Left ventricle myocardium superior (tissue), 1 donor: Measurements from ENCODE around the gene WDR45. TPM values are rescaled to one million over a fixed set of nuclear protein-coding genes. Genes with fewer than 3 reads are reported as not detected.

Source experiments
- ATAC-seq: fragments of 200-7000 bp; cut with Tn5 transposase; one replicate; pipeline ENCODE4 v1.9.1; 2020; ENCODE audit warnings: mild to moderate bottlenecking, moderate library complexity
- DNase-seq: peaks from one replicate; pipeline ENCODE4 v3.0.0-alpha.2; 2020
- intact Hi-C: fragments of 100-400 bp; cut with micrococcal nuclease; formaldehyde crosslinking; loops from one replicate; pipeline ENCODE4 v1.11.0; 2022
- total RNA-seq: library from RNA; stranded (reverse); fragmentation: NEBNext Ultra II Directional; extraction: Animal tissue kit (Norgen Biotek cat#: 25700); gene quantifications from one replicate; pipeline ENCODE4 v1.2.1, GENCODE V29; 2021
- donor health status: DM: no; HTN: yes; CAD: no; lungs with severe emphysema.

Gene WDR45
- total RNA-seq, 1 donor from 2014 or later: 65.4 TPM

- ATAC-seq (no peak), DNase-seq (no peak)
- intact Hi-C loops: no loop called here
Observed at GRCh38 chrX:49058794-49059193, 20.9 kb downstream of the WDR45 start, which contains the start of gene CCDC120. CCDC120 (plus strand) TSS chrX:49058999; CDS start chrX:49062042, 3,043 bp downstream.

GRCh38 chrX:49054073-49054762, 25.5 kb downstream of the WDR45 start:
- DNase-seq (no peak), ATAC-seq (no peak)
- intact Hi-C loops: no loop called here

GRCh38 chrX:49053223-49054072, 26.2 kb downstream of the WDR45 start:
- peak; percentile 86 for ATAC-seq
- peak; percentile 76 for DNase-seq
- intact Hi-C loops: no loop called here

GRCh38 chrX:49043987-49044281, 35.8 kb downstream of the WDR45 start:
- DNase-seq: no peak
- intact Hi-C loops: no loop called here
- ATAC-seq: no peak

GRCh38 chrX:49043220-49043986, 36.3 kb downstream of the WDR45 start, which contains the start of gene TFE3:
TFE3 (minus strand) TSS chrX:49043357; CDS start chrX:49043226, 131 bp downstream.
- ATAC-seq (peak; percentile 93), DNase-seq (peak; percentile 98)
- intact Hi-C loops: no loop called here

- intact Hi-C loops: no loop called here
- DNase-seq (no peak), ATAC-seq (peak; percentile 1)
Observed at GRCh38 chrX:49042581-49043219, 37.0 kb downstream of the WDR45 start.

- ATAC-seq: no peak
- intact Hi-C loops: no loop called here
Observed at GRCh38 chrX:49041744-49042580, 37.7 kb downstream of the WDR45 start.

GRCh38 chrX:49040376-49040955, 39.2 kb downstream of the WDR45 start:
- DNase-seq: no peak
- intact Hi-C loops: no loop called here
- no peak for ATAC-seq

More at GRCh38 chrX:49041744-49042580, 37.7 kb downstream of the WDR45 start:
- no peak for DNase-seq

- DNase-seq (peak; percentile 64), ATAC-seq (peak; percentile 9)
- intact Hi-C loops: no loop called here
Observed at GRCh38 chrX:49039598-49040375, 39.9 kb downstream of the WDR45 start.

GRCh38 chrX:49037883-49038475, 41.7 kb downstream of the WDR45 start:
- ATAC-seq (no peak), DNase-seq (no peak)
- intact Hi-C loops: no loop called here

- intact Hi-C loops: no loop called here
- ATAC-seq (peak; percentile 59), DNase-seq (no peak)
Observed at GRCh38 chrX:49030283-49030682, 49.4 kb downstream of the WDR45 start.

- intact Hi-C loops: no loop called here
- no peak for DNase-seq
Observed at GRCh38 chrX:49029876-49030275, 49.8 kb downstream of the WDR45 start.

More at GRCh38 chrX:49029876-49030275, 49.8 kb downstream of the WDR45 start:
- peak; percentile 24 for ATAC-seq

Other genes with a start within 250 kb of the WDR45 start
- gene PCSK1N, start 244.3 kb downstream of the WDR45 start, total RNA-seq: 0.32 TPM
- gene TIMM17B, start 182.1 kb downstream of the WDR45 start, total RNA-seq: 77.9 TPM
- 64.5 TPM for gene PQBP1, start 182.0 kb downstream of the WDR45 start, total RNA-seq
- gene SLC35A2, start 168.2 kb downstream of the WDR45 start, total RNA-seq: 15.7 TPM
- gene PIM2, start 160.9 kb downstream of the WDR45 start, total RNA-seq: 3.9 TPM
- gene OTUD5, start 122.3 kb downstream of the WDR45 start, total RNA-seq: 18.9 TPM
- gene KCND1, start 108.0 kb downstream of the WDR45 start, total RNA-seq: 0.47 TPM
- 18.1 TPM for gene GRIPAP1, start 77.6 kb downstream of the WDR45 start, total RNA-seq
- 18.5 TPM for gene TFE3, start 36.5 kb downstream of the WDR45 start, total RNA-seq
- 1.7 TPM for gene CCDC120, start 20.9 kb downstream of the WDR45 start, total RNA-seq
- gene PRAF2, start 5.9 kb downstream of the WDR45 start, total RNA-seq: 6.3 TPM
- 18.9 TPM for gene GPKOW, start 43.8 kb upstream of the WDR45 start, total RNA-seq
- gene MAGIX, start 82.9 kb upstream of the WDR45 start, total RNA-seq: 3.8 TPM
- gene PLP2, start 92.0 kb upstream of the WDR45 start, total RNA-seq: 62.3 TPM
- gene PRICKLE3, start 106.5 kb upstream of the WDR45 start, total RNA-seq: 12.7 TPM
- gene SYP, start 120.3 kb upstream of the WDR45 start, total RNA-seq: 1.5 TPM
- 0.47 TPM for gene CACNA1F, start 153.5 kb upstream of the WDR45 start, total RNA-seq
- gene CCDC22, start 155.6 kb upstream of the WDR45 start, total RNA-seq: 12.3 TPM
- not detected for gene FOXP3, start 184.8 kb upstream of the WDR45 start, total RNA-seq
- gene PPP1R3F, start 189.9 kb upstream of the WDR45 start, total RNA-seq: 22.1 TPM
- gene GAGE10, start 223.8 kb upstream of the WDR45 start, total RNA-seq: not detected
- not detected for gene GAGE12J, start 242.2 kb upstream of the WDR45 start, total RNA-seq